GM21526 (cell line): Measurements from ENCODE around the gene TADA3.

Experiments used
- ATAC-seq: cut with Tn5 transposase; IDR thresholded peaks from one replicate; pipeline ENCODE4 v1.9.1; 2021; ENCODE audit warnings: moderate library complexity; ENCODE audit not compliant: unreplicated experiment, low FRiP score

The TADA3 gene

DNA sequence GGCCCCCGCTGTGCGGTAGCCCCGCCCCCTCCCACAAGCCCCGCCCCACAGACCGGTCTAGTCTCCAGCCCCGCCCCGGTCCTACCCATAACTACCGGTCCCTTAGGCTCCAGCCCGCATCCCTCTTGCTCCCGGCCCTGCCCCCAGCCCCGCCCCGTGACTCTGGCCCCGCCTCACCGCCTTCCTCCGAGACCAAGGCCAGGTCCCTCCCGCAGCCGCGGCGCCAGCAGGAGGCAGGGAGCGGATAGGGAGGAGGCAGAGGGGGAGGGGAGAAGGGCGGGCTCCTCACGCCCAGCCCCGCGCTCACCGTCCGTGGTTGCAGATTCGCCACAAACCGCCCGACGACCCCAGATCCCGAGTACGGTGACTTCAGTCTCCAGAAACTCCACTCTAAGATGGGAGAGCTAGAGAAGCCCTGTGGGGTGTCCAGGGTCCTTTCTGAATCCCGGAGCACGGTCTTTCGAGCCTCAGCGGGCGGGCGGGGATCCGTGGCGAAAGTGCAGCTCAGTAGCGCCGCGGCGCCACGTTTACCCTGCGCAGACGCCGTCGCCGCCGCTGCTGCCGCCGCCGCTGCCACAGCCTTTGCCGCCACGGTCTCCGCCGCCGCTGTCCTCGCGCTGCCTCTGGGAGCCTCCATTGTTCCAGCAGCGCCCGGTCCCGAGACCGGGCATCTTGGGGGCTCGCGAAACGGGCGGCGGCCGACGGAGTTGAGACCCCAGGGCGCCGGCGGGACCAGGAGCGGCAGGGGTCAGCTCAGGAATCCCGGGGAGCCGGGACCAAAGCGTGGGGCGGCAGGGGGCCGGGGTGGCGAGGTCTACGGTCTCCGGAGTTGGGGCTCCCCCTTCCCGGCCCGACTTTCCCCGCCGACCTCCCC lies 60.8 kb downstream of the TADA3 start, which contains the start of gene BRPF1:
Gene BRPF1 (plus strand): TSS at position 530 of the 874 bp plus-strand sequence. CDS start 2,406 bp downstream, outside the sequence.
- peak; percentile 92 for ATAC-seq

DNA sequence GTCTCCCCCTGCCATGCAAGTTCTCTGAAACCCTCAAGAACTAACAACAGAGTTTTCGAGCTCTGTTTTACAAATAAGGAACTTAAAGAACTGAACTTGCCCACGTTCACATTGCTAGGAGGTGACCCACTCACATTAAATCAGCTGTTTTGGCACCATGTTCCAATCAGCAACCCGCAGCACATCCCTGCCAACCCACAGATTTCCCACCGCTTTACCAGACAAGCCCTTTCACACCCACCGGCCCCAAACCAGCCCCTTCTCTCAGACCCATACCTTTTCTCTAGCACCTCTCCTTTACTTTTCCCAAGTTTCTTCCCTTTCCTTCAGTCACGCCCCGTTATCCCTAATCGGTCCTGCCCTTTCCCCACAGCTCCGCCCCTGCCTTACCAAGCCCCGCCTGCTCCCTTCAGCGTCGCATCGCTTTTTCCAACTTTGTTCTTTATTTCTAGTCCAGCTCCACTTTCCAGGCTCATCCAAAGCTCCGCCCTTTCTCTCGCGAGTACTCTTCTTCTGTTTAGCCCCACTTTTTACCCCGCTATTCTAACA lies 61.5 kb downstream of the TADA3 start:
- ATAC-seq: peak; percentile 27
